GM12878 (cell line): ENCODE measurements around the gene KRTAP10-3.

Source experiments
- POLR2A ChIP-seq: IDR thresholded peaks from 2 replicates; pipeline ENCODE4 v1.6.1; 2011; ENCODE audit warnings: low read depth, mild to moderate bottlenecking, low read length
- POLR2AphosphoS5 ChIP-seq: IDR thresholded peaks from 2 replicates; pipeline ENCODE4 v1.6.1; 2011; ENCODE audit warnings: mild to moderate bottlenecking, low read length, inconsistent platforms

DNA sequence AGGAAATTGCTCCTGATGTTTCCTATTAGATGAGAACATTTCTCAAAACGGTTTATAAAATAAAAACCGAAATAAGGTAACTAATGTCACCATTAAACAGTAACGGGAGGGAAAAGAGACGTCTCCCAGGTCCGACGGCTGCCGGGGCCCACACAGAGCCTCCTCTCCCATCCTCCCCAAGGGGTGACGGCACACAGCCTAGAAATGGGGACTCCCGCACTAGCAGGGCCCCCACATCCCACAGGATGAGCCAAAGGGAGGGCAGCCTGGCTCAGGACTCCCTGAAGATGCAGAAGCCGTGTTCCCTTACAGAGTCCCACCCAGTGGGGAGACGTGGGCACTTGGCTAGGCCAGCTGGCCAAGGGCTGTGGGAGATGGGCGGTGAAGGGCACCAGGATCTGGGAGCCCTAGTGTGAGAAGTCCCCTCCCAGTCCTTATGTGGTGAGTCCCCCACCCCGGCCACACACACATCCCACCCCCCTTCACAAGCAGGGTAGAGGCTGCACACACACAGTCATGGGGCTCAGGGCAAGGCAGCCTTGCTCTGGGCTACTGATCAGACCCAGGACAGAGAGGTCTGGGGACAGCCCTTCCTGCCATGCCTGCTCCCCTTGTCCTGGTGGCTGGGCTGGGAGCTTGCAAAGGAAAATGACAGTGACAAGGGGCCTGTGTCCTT is 3.3 kb downstream of the KRTAP10-3 start:
- TF ChIP-seq POLR2A, result no peak
- no peak for TF ChIP-seq POLR2AphosphoS5
